WTC11 (cell line): ENCODE results near the gene MAGI2. TPM values are rescaled to one million over a fixed set of nuclear protein-coding genes. Genes with fewer than 3 reads are reported as not detected.

Experiments
- ATAC-seq: fragments of 200-7000 bp; cut with Tn5 transposase; 2 replicates; pipeline ENCODE4 v1.10.0; 2021; ENCODE audit warnings: mild to moderate bottlenecking, moderate library complexity
- CTCF ChIA-PET: fragments of 300-600 bp; sonication (Branson Sonifier 250); formaldehyde crosslinking; loops from one replicate; lab custom pipeline; 2021; ENCODE audit warnings: antibody characterized with exemption; lab: Charles Lee
- POLR2A ChIA-PET: fragments of 350-600 bp; sonication (Branson Sonifier 250); formaldehyde crosslinking; loops from one replicate; lab custom pipeline; 2021; ENCODE audit warnings: antibody characterized with exemption; lab: Charles Lee
- DNase-seq: peaks from one replicate; pipeline ENCODE4 v3.0.0; 2021; ENCODE audit warnings: low spot score
- H3K27ac Mint-ChIP-seq: 2 replicates; pipeline ENCODE4 v1.8.0; 2021; ENCODE audit warnings: mixed read lengths
- H3K27me3 Mint-ChIP-seq: 2 replicates; pipeline ENCODE4 v1.8.0; 2021; ENCODE audit warnings: low read depth, mild to moderate bottlenecking, moderate library complexity, mixed read lengths
- H3K36me3 Mint-ChIP-seq: 2 replicates; pipeline ENCODE4 v1.8.0; 2021; ENCODE audit warnings: mixed read lengths
- H3K4me1 Mint-ChIP-seq: 2 replicates; pipeline ENCODE4 v1.8.0; 2022; ENCODE audit warnings: mixed read lengths
- H3K4me3 Mint-ChIP-seq: 2 replicates; pipeline ENCODE4 v1.8.0; 2021; ENCODE audit warnings: mild to moderate bottlenecking, moderate library complexity, mixed read lengths
- H3K9me3 Mint-ChIP-seq: 2 replicates; pipeline ENCODE4 v1.8.0; 2021; ENCODE audit warnings: mixed read lengths
- ATF1 ChIP-seq: sonication (generic); formaldehyde crosslinking; IDR thresholded peaks from 2 replicates; pipeline ENCODE4 v1.8.1; 2023; ENCODE audit warnings: mild to moderate bottlenecking, moderate library complexity, missing genetic modification reagents
- CBFB ChIP-seq: sonication (generic); formaldehyde crosslinking; IDR thresholded peaks from 2 replicates; pipeline ENCODE4 v1.8.1; 2022; ENCODE audit warnings: mild to moderate bottlenecking, low read depth, missing genetic modification reagents
- CDX4 ChIP-seq: fragments of 250-450 bp; sonication (Bioruptor Pico); IDR thresholded peaks from 2 replicates; pipeline ENCODE4 v1.9.0; 2021; ENCODE audit warnings: moderate library complexity, mild to moderate bottlenecking, inconsistent platforms, borderline replicate concordance
- E2F4 ChIP-seq: sonication (generic); formaldehyde crosslinking; IDR thresholded peaks from 2 replicates; pipeline ENCODE4 v1.8.1; 2022; ENCODE audit warnings: low read depth, mild to moderate bottlenecking, moderate library complexity, missing genetic modification reagents, borderline replicate concordance
- NFYB ChIP-seq: sonication (generic); formaldehyde crosslinking; conservative IDR thresholded peaks from 2 replicates; pipeline ENCODE4 v1.8.0; 2022; ENCODE audit warnings: low read depth, missing genetic modification reagents
- SMAD3 ChIP-seq: sonication (generic); formaldehyde crosslinking; IDR thresholded peaks from 2 replicates; pipeline ENCODE4 v1.8.0; 2022; ENCODE audit warnings: missing genetic modification reagents, mild to moderate bottlenecking, borderline replicate concordance
- TP53 ChIP-seq: sonication (generic); formaldehyde crosslinking; IDR thresholded peaks from 2 replicates; pipeline ENCODE4 v1.8.1; 2023; ENCODE audit warnings: mild to moderate bottlenecking, missing genetic modification reagents
- USF2 ChIP-seq: sonication (generic); formaldehyde crosslinking; IDR thresholded peaks from 2 replicates; pipeline ENCODE4 v1.8.1; 2023; ENCODE audit warnings: mild to moderate bottlenecking, missing genetic modification reagents, moderate library complexity
- ZNF219 ChIP-seq: sonication (generic); formaldehyde crosslinking; IDR thresholded peaks from 2 replicates; pipeline ENCODE4 v1.8.0; 2023; ENCODE audit warnings: missing genetic modification reagents, mild to moderate bottlenecking, borderline replicate concordance
- ZNF232 ChIP-seq: sonication (generic); formaldehyde crosslinking; IDR thresholded peaks from 2 replicates; pipeline ENCODE4 v1.8.0; 2022; ENCODE audit warnings: mild to moderate bottlenecking, missing genetic modification reagents
- ZNF263 ChIP-seq: sonication (generic); formaldehyde crosslinking; IDR thresholded peaks from 2 replicates; pipeline ENCODE4 v1.8.1; 2022; ENCODE audit warnings: low read depth, mild to moderate bottlenecking, moderate library complexity, missing genetic modification reagents
- ZNF281 ChIP-seq: sonication (generic); formaldehyde crosslinking; IDR thresholded peaks from 2 replicates; pipeline ENCODE4 v1.8.0; 2023; ENCODE audit warnings: mild to moderate bottlenecking, missing genetic modification reagents
- ZNF416 ChIP-seq: fragments of 250-450 bp; sonication (Bioruptor Pico); IDR thresholded peaks from 2 replicates; pipeline ENCODE4 v1.9.0; 2021; ENCODE audit warnings: mild to moderate bottlenecking, inconsistent platforms
- total RNA-seq: library from RNA; stranded (reverse); gene quantifications from 3 replicates; pipeline ENCODE4 v1.2.3, GENCODE V29; 2021
- TF ChIP-seq, protein P1 (sequence below): sonication (generic); formaldehyde crosslinking; IDR thresholded peaks from 2 replicates; pipeline ENCODE4 v1.8.0; 2023; ENCODE audit warnings: missing genetic modification reagents
- TF ChIP-seq, protein P2 (sequence below): sonication (generic); formaldehyde crosslinking; IDR thresholded peaks from 2 replicates; pipeline ENCODE4 v1.8.1; 2023; ENCODE audit warnings: mild to moderate bottlenecking, missing genetic modification reagents

The MAGI2 gene
- total RNA-seq, 1 experiment from 2014 or later, result 26.6 TPM

DNA sequence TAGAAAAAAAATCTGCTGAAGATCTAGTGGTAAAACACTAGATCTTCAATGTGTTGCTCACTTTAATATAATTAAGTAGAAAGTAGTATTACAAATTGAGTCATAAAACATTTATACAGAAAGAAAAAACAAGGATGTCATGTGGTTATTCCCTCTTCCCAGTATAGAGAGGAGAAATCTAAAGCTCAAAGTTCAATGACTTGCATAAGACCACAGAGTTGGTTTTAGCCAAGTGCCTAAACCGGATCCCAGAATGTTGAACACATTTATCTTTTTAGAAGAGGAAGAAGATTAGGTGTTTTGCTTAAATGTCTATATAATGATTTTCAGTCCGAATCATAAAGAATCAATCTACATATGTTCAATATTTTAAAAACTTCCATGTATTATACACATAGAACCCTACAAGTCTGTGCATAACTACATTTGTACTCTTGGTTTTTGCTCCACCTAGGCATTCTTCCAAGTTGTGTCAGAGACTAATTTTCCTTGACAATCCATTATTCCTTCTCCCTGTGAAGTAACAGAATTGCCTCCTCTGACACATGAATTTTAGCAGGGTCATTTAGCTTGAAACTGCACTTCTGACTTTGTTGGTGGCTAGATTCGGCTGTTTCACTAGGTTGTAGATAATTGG lies 389.2 kb downstream of the MAGI2 start:
- Mint-ChIP-seq H3K36me3 (no peaks in the 10 kb centered on the region), H3K4me3 (no peak overlapping the region), H3K4me1 (peaks cover 3% of the 10 kb centered on the region; the same call in 1 of the 2 replicates), H3K27ac (no peak overlapping the region), H3K27me3 (no peaks in the 10 kb centered on the region), H3K9me3 (no peaks in the 10 kb centered on the region)
- DNase-seq, result no peak
- no peak for ATAC-seq
- TF ChIP-seq, protein P1, sequence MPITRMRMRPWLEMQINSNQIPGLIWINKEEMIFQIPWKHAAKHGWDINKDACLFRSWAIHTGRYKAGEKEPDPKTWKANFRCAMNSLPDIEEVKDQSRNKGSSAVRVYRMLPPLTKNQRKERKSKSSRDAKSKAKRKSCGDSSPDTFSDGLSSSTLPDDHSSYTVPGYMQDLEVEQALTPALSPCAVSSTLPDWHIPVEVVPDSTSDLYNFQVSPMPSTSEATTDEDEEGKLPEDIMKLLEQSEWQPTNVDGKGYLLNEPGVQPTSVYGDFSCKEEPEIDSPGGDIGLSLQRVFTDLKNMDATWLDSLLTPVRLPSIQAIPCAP (CRISPR knock-in tag), result no peak
- TF ChIP-seq SMAD3 (CRISPR knock-in tag) (no peak), ZNF263 (CRISPR knock-in tag) (no peak)
- ChIA-PET CTCF (interaction anchor here (1.0 to 1.4 kb wide), 3 partner anchors 8 to 74 kb away, joined by 3 to 4 read pairs (median 4); no protein-coding TSS in a partner anchor), POLR2A (no interaction called here)

DNA sequence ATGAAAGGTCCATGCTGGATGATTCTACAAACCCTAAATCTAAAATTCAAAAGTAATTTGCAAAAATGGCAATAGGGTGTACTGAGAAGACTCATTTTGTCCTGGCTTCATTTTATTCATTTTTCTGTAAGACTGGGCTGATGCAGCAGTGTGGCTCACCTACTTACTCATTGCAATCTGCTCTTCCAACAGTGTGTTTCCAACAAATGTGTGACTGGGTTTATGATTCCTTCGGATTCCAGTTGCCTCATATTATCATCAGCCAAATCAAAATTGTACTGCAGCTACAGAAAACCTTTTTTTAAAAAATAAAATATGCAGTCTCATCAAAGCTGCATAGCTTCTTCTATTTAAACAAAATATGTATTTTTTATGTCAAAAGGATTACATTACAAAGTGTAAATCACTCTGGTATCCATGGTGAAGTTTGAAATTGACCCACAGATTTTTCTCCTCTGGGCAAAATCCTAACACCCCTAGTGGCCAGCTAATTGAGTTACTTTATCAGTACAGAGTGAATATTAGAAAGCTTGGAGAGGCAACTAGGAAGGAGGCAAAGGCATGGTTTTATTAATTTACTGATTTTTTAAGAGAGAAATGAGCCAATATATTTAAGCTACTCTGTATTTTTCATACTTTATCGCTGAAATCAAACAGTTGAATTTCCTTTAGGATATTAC lies 390.3 kb downstream of the MAGI2 start:
- H3K4me1 Mint-ChIP-seq, result 0 out of 2 replicates have a peak, but pooled peaks cover 2% of the 10 kb centered on the region
- H3K9me3 Mint-ChIP-seq, result no peaks in the 10 kb centered on the region
- POLR2A ChIA-PET, result no interaction called here
- H3K4me3 Mint-ChIP-seq, result no peak overlapping the region
- ATAC-seq (peak; percentile 44; the same call in 1 of the 2 replicates), DNase-seq (no peak)
- H3K36me3 Mint-ChIP-seq, result no peaks in the 10 kb centered on the region
- no peak for TF ChIP-seq ZNF219 (CRISPR knock-in tag)
- no peak for TF ChIP-seq ZNF281 (CRISPR knock-in tag)
- TF ChIP-seq, protein P2, sequence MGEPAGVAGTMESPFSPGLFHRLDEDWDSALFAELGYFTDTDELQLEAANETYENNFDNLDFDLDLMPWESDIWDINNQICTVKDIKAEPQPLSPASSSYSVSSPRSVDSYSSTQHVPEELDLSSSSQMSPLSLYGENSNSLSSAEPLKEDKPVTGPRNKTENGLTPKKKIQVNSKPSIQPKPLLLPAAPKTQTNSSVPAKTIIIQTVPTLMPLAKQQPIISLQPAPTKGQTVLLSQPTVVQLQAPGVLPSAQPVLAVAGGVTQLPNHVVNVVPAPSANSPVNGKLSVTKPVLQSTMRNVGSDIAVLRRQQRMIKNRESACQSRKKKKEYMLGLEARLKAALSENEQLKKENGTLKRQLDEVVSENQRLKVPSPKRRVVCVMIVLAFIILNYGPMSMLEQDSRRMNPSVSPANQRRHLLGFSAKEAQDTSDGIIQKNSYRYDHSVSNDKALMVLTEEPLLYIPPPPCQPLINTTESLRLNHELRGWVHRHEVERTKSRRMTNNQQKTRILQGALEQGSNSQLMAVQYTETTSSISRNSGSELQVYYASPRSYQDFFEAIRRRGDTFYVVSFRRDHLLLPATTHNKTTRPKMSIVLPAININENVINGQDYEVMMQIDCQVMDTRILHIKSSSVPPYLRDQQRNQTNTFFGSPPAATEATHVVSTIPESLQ (CRISPR knock-in tag), result no peak
- TF ChIP-seq E2F4 (CRISPR knock-in tag), result no peak
- TF ChIP-seq NFYB, result no peak
- no peak for TF ChIP-seq ATF1
- TF ChIP-seq USF2, result no peak
- TF ChIP-seq, protein P1 (CRISPR knock-in tag), result no peak
- TF ChIP-seq CDX4 (CRISPR knock-in tag), result no peak
- no peak for TF ChIP-seq ZNF416 (CRISPR knock-in tag)
- TF ChIP-seq TP53 (CRISPR knock-in tag), result no peak
- no peak for TF ChIP-seq CBFB (CRISPR knock-in tag)
- TF ChIP-seq ZNF232 (CRISPR knock-in tag), result no peak
- CTCF ChIA-PET, result interaction anchor here (0.6 to 1.4 kb wide), 6 partner anchors 9 to 1686 kb away, joined by 3 to 7 read pairs (median 4); no protein-coding TSS in a partner anchor
- no peak overlapping the region for H3K27ac Mint-ChIP-seq
- H3K27me3 Mint-ChIP-seq, result no peaks in the 10 kb centered on the region
